Sigmoid colon (tissue), 7 donors: Measurements from ENCODE around the gene ZNF185. TPM values are rescaled to one million over a fixed set of nuclear protein-coding genes. Genes with fewer than 3 reads are reported as not detected.

Experiments used
- DNase-seq: peaks from one replicate; pipeline ENCODE4 v3.0.0-alpha.2; 2019
- H3K27ac ChIP-seq, 4 donors: fragments of 200-600 bp; sonication (generic); one replicate each; pipeline ENCODE4 v1.5.1; 2016 to 2019; ENCODE audit warnings: mild to moderate bottlenecking in 1 of 4
- H3K27me3 ChIP-seq, 3 donors: fragments of 200-600 bp; sonication (generic); one replicate each; pipeline ENCODE4 v1.5.1; 2019; ENCODE audit warnings: mild to moderate bottlenecking in 1 of 3
- H3K36me3 ChIP-seq, 4 donors: fragments of 200-600 bp; sonication (generic); one replicate each; pipeline ENCODE4 v1.5.1; 2016 to 2019
- H3K4me1 ChIP-seq, 4 donors: fragments of 200-600 bp; sonication (generic); one replicate each; pipeline ENCODE4 v1.5.1; 2017 to 2019
- H3K4me3 ChIP-seq, 4 donors: fragments of 200-600 bp; sonication (generic); one replicate each; pipeline ENCODE4 v1.5.1; 2017 to 2019; ENCODE audit warnings: mild to moderate bottlenecking in 2 of 4, moderate library complexity in 1 of 4
- H3K9me3 ChIP-seq, 4 donors: fragments of 200-600 bp in 3 of 4; sonication (generic) in 3 of 4; one replicate each; pipeline versions ENCODE4 v1.5.1 to v1.6.1; 2013 to 2019
- EP300 ChIP-seq, 4 donors: sonication (generic); formaldehyde crosslinking; IDR thresholded peaks; one replicate each; pipeline ENCODE4 v1.6.1; 2017; ENCODE audit warnings: antibody characterized with exemption in 4 of 4
- POLR2A ChIP-seq, 2 donors: fragments of 450-650 bp; IDR thresholded peaks; one replicate each; pipeline ENCODE4 v1.6.1; 2016; ENCODE audit warnings: antibody characterized with exemption in 2 of 2, mild to moderate bottlenecking in 2 of 2, moderate library complexity in 2 of 2
- POLR2AphosphoS5 ChIP-seq, 4 donors: sonication (generic); formaldehyde crosslinking; IDR thresholded peaks; one replicate each; pipeline ENCODE4 v1.6.1; 2017; ENCODE audit warnings: antibody characterized with exemption in 4 of 4
- WGBS, 2 donors: extraction: QIAGEN DNeasy Blood & Tissue Kit; methylation state at CpG; one replicate each; pipeline ENCODE4 v1.1.7; 2013; 5-methylcytosine and 5-hydroxymethylcytosine counted together
- intact Hi-C: fragments of 100-400 bp; cut with DNase I; formaldehyde crosslinking; loops from one replicate; pipeline ENCODE4 v1.15.1; 2023
- polyA plus RNA-seq, 3 donors: library from polyadenylated mRNA; stranded (reverse); fragments of 200-250 nt; gene quantifications; one replicate each; pipeline ENCODE4 v1.2.3, GENCODE V29; 2013
- total RNA-seq, 4 donors: library from RNA; depleted of rRNA; stranded (reverse); fragments of >200 nt; gene quantifications; one replicate each; pipeline ENCODE4 v1.1.0, GENCODE V29; 2016
- TF ChIP-seq, protein P1 (sequence below), 4 experiments: fragments of 450-650 bp in 3 of 4; fragments of 200-600 bp in 1 of 4; IDR thresholded peaks; one replicate each; pipeline ENCODE4 v1.5.1; 2016 to 2019; ENCODE audit warnings: antibody characterized with exemption in 4 of 4, mild to moderate bottlenecking in 3 of 4, moderate library complexity in 2 of 4
- donor health status: healthy with polysubstance abuse.
- donor health status: Bipolar disorder and iron deficiency.
- donor health status: healthy.

The ZNF185 gene
- total and polyA plus RNA-seq, 7 donors: 0.55 to 4.2 (median 2.3) TPM

DNA sequence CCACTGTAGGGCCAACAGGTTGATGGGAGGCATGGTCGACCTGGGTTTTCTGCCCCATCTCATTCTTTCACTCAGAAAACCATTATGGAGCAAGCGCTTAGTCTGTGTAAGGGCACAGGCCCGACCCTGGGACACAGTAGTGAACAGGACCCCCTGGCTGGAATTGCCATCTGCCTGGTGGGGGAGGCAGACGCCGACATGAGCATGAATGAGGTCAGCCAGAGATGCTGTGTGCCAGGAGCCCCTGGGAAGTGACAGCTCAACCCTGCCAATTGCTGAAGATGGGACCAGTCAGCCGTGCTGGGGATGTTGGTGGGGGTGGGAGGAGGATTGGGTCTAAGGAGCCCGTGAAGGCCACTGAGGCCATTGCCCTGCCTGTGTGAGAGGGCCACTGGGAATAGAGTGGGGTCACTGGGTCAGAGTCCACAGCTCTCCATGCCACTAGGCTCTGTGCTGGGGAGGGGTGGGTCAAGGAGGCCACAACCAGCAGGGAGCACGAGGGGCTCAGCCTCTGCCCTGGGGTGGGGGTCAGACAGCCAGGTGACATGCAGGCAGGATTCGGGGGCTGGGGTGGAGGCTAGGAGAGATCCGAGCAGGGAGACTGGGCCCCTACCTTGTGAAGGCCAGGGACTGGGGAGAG lies 31.0 kb downstream of the ZNF185 start:
- WGBS, 2 donors: 90% methylated on average over 10 of the region's 10 CpGs
- Histone ChIP-seq H3K4me3 (no peak overlapping the region), H3K27me3 (no peaks in the 10 kb centered on the region), H3K4me1 (peaks cover 0 to 4% (median 0%) of the 10 kb centered on the region in 4 donors), H3K36me3 (no peaks in the 10 kb centered on the region), H3K9me3 (no peaks in the 10 kb centered on the region), H3K27ac (no peak overlapping the region)
- intact Hi-C loops: no loop called here
- DNase-seq: no peak
- TF ChIP-seq, protein P1, sequence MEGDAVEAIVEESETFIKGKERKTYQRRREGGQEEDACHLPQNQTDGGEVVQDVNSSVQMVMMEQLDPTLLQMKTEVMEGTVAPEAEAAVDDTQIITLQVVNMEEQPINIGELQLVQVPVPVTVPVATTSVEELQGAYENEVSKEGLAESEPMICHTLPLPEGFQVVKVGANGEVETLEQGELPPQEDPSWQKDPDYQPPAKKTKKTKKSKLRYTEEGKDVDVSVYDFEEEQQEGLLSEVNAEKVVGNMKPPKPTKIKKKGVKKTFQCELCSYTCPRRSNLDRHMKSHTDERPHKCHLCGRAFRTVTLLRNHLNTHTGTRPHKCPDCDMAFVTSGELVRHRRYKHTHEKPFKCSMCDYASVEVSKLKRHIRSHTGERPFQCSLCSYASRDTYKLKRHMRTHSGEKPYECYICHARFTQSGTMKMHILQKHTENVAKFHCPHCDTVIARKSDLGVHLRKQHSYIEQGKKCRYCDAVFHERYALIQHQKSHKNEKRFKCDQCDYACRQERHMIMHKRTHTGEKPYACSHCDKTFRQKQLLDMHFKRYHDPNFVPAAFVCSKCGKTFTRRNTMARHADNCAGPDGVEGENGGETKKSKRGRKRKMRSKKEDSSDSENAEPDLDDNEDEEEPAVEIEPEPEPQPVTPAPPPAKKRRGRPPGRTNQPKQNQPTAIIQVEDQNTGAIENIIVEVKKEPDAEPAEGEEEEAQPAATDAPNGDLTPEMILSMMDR (IDR thresholded peaks at IDR 0.05): no peak
- no peak for TF ChIP-seq POLR2AphosphoS5 (IDR thresholded peaks at IDR 0.05)
- no peak for TF ChIP-seq POLR2A (IDR thresholded peaks at IDR 0.05)
- no peak for TF ChIP-seq EP300 (IDR thresholded peaks at IDR 0.05)

DNA sequence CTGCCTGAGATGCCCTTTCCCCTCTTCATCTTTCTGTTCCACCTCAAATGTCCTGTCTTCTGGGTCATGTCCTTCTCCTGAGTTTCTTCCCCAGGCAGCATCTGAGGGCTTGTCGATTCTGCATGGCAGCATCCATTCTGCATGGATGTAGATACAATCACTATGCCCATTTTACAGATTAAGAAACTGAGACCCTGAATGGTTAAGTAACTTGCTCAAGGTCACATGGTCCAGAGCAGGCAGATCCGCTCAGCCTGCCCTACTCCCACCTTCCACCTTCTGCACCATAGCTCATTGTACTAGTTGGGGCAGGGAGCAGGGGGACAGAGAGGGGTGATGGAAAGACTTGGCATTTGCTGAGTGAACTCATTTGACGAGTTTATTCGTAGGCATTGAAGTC lies 32.0 kb downstream of the ZNF185 start:
- WGBS, 2 donors: 86 to 88% methylated on average over 4 of the region's 4 CpGs
- no peak for TF ChIP-seq EP300 (IDR thresholded peaks at IDR 0.05)
- TF ChIP-seq, protein P1 (IDR thresholded peaks at IDR 0.05): no peak
- no peak for TF ChIP-seq POLR2A (IDR thresholded peaks at IDR 0.05)
- TF ChIP-seq POLR2AphosphoS5 (IDR thresholded peaks at IDR 0.05): no peak
- H3K27me3 ChIP-seq: no peaks in the 10 kb centered on the region
- no peak overlapping the region for H3K27ac ChIP-seq
- no peak for DNase-seq
- intact Hi-C loops: no loop called here
- H3K4me1 ChIP-seq: peaks cover 0 to 4% (median 0%) of the 10 kb centered on the region in 4 donors
- no peaks in the 10 kb centered on the region for H3K36me3 ChIP-seq
- no peaks in the 10 kb centered on the region for H3K9me3 ChIP-seq
- no peak overlapping the region for H3K4me3 ChIP-seq

DNA sequence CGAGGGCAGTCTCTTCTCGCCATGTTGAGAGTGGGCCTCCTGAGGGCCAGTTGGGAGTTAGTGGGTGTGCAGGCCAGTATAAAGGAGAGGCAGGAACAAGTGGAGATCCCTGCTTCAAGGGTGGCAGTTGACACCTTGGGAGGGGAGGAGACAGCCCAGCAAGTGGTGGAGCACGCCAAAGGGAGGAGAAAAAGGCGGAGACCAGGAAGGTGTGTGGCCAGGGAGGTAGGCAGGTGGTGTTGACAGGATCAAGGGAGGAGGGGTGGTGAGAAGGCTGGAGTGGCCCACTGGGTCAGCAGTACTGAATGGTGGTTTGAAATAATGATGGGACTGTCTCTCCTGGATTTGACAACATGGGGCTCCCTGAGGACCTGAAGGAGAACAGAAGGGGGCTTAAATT lies 32.6 kb downstream of the ZNF185 start:
- Histone ChIP-seq H3K4me3 (no peak overlapping the region), H3K27ac (no peak overlapping the region), H3K27me3 (no peaks in the 10 kb centered on the region), H3K4me1 (peaks cover 0 to 4% (median 0%) of the 10 kb centered on the region in 4 donors), H3K9me3 (no peaks in the 10 kb centered on the region), H3K36me3 (no peaks in the 10 kb centered on the region)
- intact Hi-C loops: no loop called here
- DNase-seq: no peak
- WGBS, 2 donors: 77 to 84% methylated on average over 4 of the region's 4 CpGs
- TF ChIP-seq EP300 (IDR thresholded peaks at IDR 0.05) (no peak), POLR2A (IDR thresholded peaks at IDR 0.05) (no peak), POLR2AphosphoS5 (IDR thresholded peaks at IDR 0.05) (no peak)
- TF ChIP-seq, protein P1 (IDR thresholded peaks at IDR 0.05): no peak

DNA sequence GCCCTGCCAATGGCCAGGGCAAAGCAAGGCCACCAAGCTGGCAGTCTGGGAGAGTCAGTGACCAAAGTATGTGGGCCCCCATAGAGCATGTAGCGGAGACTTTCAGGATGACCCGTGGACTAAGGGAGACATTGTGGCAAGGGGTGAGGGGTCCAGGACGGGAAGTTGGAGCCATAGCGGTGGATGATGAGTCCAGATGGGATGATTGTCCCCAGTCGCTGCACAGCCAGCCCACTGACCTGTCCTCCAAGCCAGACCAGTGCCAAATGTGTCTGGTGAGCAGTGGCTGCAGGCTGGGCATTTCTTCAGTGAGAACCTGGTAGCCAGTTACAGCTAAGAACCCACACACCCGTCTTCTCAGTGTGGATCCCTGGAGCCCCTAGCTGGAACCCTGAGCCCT lies 34.3 kb downstream of the ZNF185 start:
- H3K9me3 ChIP-seq: no peaks in the 10 kb centered on the region
- H3K27me3 ChIP-seq: no peaks in the 10 kb centered on the region
- no peak overlapping the region for H3K4me3 ChIP-seq
- intact Hi-C loops: no loop called here
- WGBS, 2 donors: 93 to 97% methylated on average over 6 of the region's 6 CpGs
- no peaks in the 10 kb centered on the region for H3K36me3 ChIP-seq
- no peak for TF ChIP-seq EP300 (IDR thresholded peaks at IDR 0.05)
- no peak for TF ChIP-seq POLR2A (IDR thresholded peaks at IDR 0.05)
- no peak for TF ChIP-seq POLR2AphosphoS5 (IDR thresholded peaks at IDR 0.05)
- TF ChIP-seq, protein P1 (IDR thresholded peaks at IDR 0.05): no peak
- no peaks in the 10 kb centered on the region for H3K4me1 ChIP-seq
- DNase-seq: peak; percentile 55
- no peak overlapping the region for H3K27ac ChIP-seq
